ENCODE measurements around the gene DNAL4. TPM values are rescaled to one million over a fixed set of nuclear protein-coding genes. Genes with fewer than 3 reads are reported as not detected.

Gene DNAL4
- total RNA-seq, 1 donor from 2014 or later = 5.5 TPM

DNA sequence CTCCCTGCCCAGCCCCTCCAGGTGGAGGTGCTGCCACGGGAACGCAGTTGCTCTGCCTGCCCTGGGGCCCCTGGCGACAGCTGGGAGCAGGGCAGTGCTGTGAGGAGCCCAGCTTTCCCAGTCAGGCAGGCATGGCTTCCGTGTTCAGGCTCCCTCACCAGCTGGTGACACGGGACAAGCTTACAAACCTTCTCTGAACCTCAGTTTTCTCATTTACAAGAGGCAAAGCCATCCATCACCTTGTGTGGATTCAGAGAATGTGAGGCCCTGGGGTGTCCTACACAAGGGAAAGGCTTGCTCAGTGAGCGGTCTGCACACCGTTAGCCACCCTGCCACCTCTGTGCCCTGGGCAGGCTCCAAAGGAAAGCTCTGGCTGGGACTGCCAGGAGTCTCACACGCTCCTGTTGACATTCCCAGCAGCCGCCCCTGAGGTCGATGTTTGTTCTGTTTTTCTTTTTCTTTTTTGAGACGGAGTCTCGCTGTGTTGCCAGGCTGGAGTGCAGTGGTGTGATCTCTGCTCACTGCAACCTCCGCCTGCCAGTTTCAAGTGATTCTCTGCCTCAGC is 61.6 kb downstream of the DNAL4 start:
- H3K27ac Mint-ChIP-seq = peak overlapping the region; percentile 48
- intact Hi-C loops (cut with micrococcal nuclease) = no loop called here
- peaks cover 65% of the 10 kb centered on the region for H3K36me3 Mint-ChIP-seq (ENCODE audit: low read depth)
- H3K4me1 Mint-ChIP-seq = peaks cover 26% of the 10 kb centered on the region
- no peak for DNase-seq
- H3K4me3 Mint-ChIP-seq = no peak overlapping the region
- no peaks in the 10 kb centered on the region for H3K27me3 Mint-ChIP-seq
- H3K9me3 Mint-ChIP-seq = no peaks in the 10 kb centered on the region

DNA sequence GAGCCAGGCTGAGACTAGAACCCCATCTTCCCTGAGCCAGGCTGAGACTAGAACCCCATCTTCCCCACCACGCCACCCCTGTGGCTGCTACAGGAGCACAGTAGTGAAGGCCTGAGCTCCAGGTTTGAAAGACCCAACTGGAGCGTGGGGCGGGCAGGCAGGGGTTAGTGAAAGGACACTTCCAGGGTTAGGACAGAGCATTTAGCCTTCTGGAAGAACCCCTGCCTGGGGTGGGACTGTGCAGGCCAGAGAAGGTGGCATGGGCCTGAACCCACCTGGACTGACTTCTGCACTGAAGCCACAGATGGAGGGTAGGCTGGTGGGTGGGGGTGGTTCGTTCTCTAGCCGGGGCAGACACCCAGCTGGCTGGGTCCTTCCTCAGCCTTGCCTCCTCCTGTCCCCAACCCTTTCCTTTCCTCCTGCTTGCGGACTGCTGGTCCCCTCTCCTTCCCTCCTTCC is 62.2 kb downstream of the DNAL4 start:
- Mint-ChIP-seq H3K27ac (peak overlapping the region; percentile 48), H3K9me3 (no peaks in the 10 kb centered on the region), H3K4me1 (peaks cover 23% of the 10 kb centered on the region), H3K27me3 (no peaks in the 10 kb centered on the region), H3K4me3 (no peak overlapping the region), H3K36me3 (ENCODE audit: low read depth) (peaks cover 65% of the 10 kb centered on the region)
- no peak for DNase-seq
- intact Hi-C loops (cut with micrococcal nuclease) = no loop called here

DNA sequence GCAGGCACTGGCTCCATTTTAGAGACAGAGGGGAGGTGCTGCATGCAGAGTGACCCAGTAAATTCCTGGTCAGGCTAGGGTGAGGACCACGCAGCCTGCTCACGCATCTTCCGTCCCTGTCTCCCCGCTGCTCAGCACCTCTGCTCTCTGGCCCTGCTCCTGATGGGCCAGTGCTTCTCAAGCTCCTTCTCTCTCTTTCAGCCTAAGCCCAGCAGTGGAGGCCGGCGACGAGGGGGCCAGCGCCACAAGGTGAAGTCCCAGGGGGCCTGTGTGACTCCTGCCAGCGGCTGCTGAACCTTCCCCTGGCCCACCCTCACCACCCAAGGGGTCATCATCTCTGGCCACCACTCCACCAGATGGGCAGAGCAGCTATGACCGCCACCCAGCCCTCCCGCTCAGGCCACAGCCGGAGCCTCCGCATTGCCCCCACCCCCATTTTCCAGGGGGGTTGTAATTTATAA is 63.5 kb downstream of the DNAL4 start:
- Mint-ChIP-seq H3K27ac (peak overlapping the region; percentile 59), H3K36me3 (ENCODE audit: low read depth) (peaks cover 72% of the 10 kb centered on the region), H3K9me3 (no peaks in the 10 kb centered on the region), H3K4me3 (no peak overlapping the region), H3K27me3 (no peaks in the 10 kb centered on the region), H3K4me1 (peaks cover 18% of the 10 kb centered on the region)
- no peak for DNase-seq
- intact Hi-C loops (cut with micrococcal nuclease) = no loop called here

DNA sequence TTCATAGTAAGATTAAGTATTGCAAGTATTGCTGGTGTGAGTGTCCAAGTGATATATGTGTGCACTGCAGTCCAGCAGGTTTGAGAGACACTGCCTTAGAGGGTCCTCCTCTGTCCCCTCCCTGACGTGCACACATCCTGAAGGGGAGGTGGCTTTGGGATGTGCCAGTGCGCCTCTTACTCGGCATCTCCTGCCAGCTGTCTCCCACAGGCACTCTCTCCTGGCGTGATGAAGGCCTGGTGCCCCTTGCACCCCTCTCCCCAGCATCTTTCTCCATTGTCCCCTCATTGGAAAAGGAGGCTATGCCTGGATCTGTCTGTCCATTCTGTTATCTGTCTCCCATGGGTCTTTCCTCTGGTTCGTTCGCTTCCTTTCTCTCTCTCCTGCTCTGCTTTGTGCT is 64.0 kb downstream of the DNAL4 start:
- peak overlapping the region; percentile 59 for H3K27ac Mint-ChIP-seq
- H3K4me1 Mint-ChIP-seq = peaks cover 17% of the 10 kb centered on the region
- H3K4me3 Mint-ChIP-seq = no peak overlapping the region
- H3K27me3 Mint-ChIP-seq = no peaks in the 10 kb centered on the region
- no peaks in the 10 kb centered on the region for H3K9me3 Mint-ChIP-seq
- intact Hi-C loops (cut with micrococcal nuclease) = no loop called here
- H3K36me3 Mint-ChIP-seq (ENCODE audit: low read depth) = peaks cover 72% of the 10 kb centered on the region
- no peak for DNase-seq

DNA sequence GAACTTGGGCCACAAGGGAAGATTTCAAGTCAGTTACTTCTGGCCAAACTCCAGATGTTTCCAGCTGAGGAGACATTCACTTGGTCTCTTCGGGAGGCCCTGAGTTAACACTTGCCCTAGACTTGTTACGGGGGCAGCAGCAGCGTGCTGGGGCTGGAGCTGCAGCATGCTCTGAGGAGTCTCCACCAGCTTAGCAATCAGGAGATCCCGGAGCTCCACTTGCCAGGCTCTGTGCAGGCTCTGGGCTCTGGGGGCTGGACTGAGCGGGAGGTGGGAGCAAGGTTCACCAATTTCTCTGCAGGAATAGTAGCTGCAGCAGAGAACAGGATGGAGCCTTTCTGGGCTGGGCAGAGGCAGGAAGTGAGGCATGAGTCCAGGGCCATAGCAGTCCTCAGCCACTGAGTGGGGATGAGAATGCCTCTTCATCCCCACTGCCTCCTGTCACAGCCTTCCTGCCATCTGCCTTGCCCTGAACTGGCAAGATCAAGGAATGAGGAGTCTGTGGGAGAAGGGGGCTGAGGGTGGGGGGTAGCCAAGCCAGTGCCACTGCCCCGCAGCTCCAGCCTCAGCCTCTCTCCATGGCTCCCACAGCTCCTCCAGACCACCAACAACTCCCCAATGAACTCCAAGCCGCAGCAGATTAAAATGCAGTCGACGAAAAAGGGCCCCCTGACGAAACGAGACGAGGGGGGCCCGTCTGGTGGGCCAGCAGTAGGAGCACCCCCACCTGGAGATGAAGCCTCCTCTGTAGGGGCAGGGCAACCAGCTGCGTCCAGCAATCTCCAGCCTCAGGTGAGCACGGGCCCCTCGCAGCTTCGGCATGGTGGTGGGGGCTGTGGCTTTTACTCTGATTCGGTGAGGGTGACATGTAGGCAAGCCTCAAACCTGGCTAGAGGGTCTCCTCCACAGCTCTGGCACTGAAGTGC is 64.8 kb downstream of the DNAL4 start:
- H3K4me1 Mint-ChIP-seq = peaks cover 12% of the 10 kb centered on the region
- H3K36me3 Mint-ChIP-seq (ENCODE audit: low read depth) = peaks cover 73% of the 10 kb centered on the region
- peak overlapping the region; percentile 48 for H3K27ac Mint-ChIP-seq
- no peaks in the 10 kb centered on the region for H3K9me3 Mint-ChIP-seq
- no peak for DNase-seq
- H3K4me3 Mint-ChIP-seq = no peak overlapping the region
- no peaks in the 10 kb centered on the region for H3K27me3 Mint-ChIP-seq
- intact Hi-C loops (cut with micrococcal nuclease) = no loop called here

Other genes starting within 250 kb of the DNAL4 start
- gene DMC1, start 224.0 kb downstream of the DNAL4 start, total RNA-seq = 14.2 and 14.3 TPM in 2 replicates
- 0.30 and 0.71 TPM in 2 replicates for gene FAM227A, start 137.8 kb downstream of the DNAL4 start, total RNA-seq
- 8.4 and 13.3 TPM in 2 replicates for gene CBY1, start 137.5 kb downstream of the DNAL4 start, total RNA-seq
- 169 and 172 TPM in 2 replicates for gene TOMM22, start 112.2 kb downstream of the DNAL4 start, total RNA-seq
- 90.4 and 93.8 TPM in 2 replicates for gene JOSD1, start 93.2 kb downstream of the DNAL4 start, total RNA-seq
- 102 and 103 TPM in 2 replicates for gene GTPBP1, start 88.2 kb downstream of the DNAL4 start, total RNA-seq
- gene SUN2, start 38.1 kb downstream of the DNAL4 start, total RNA-seq = 124 and 128 TPM in 2 replicates
- gene NPTXR, start 49.9 kb upstream of the DNAL4 start, total RNA-seq = 0.98 and 1.0 TPM in 2 replicates
- gene CBX6, start 78.1 kb upstream of the DNAL4 start, total RNA-seq = 178 and 180 TPM in 2 replicates
- not detected in 2 replicates for gene APOBEC3A, start 163.5 kb upstream of the DNAL4 start, total RNA-seq
- gene APOBEC3B, start 188.2 kb upstream of the DNAL4 start, total RNA-seq = 25.4 and 26.1 TPM in 2 replicates
- 73.6 and 74.8 TPM in 2 replicates for gene APOBEC3C, start 220.1 kb upstream of the DNAL4 start, total RNA-seq
- gene APOBEC3D, start 227.0 kb upstream of the DNAL4 start, total RNA-seq = 26.2 and 26.7 TPM in 2 replicates
- 16.9 and 19.8 TPM in 2 replicates for gene APOBEC3F, start 246.7 kb upstream of the DNAL4 start, total RNA-seq

Data from activated CD4-positive, alpha-beta T cell treated with anti-CD3 and anti-CD28 coated beads, Interleukin-2, amount 10 ng/mL, durations not matched to agents 24 days and 14 days (primary cell).